HL-60/S4 (cell line): ENCODE data around the gene P4HA2.
"Not testable (repeated sequence)": the region's sequence is repeated elsewhere in the genome, so short reads cannot be mapped to it uniquely, and the experiment has no call there.

Experiments used
- in situ Hi-C: fragments of 300-500 bp; cut with MboI; formaldehyde crosslinking; loops from 2 replicates; pipeline ENCODE4 v1.14.3; 2022; ENCODE audit warnings: low sequenced_read_pairs

P4HA2 gene

GRCh38 chr5:132161574-132162326, 65.9 kb downstream of the P4HA2 start:
- in situ Hi-C loops: not testable (repeated sequence)

GRCh38 chr5:132156413-132156812, 71.2 kb downstream of the P4HA2 start:
- in situ Hi-C loops: no loop called here

- in situ Hi-C loops: no loop called here
Observed at GRCh38 chr5:132150565-132150964, 77.1 kb downstream of the P4HA2 start.

- in situ Hi-C loops: no loop called here
Observed at GRCh38 chr5:132147663-132148062, 80.0 kb downstream of the P4HA2 start.

GRCh38 chr5:132145326-132145725, 82.3 kb downstream of the P4HA2 start:
- in situ Hi-C loops: not testable (repeated sequence)

GRCh38 chr5:132143148-132143547, 84.5 kb downstream of the P4HA2 start:
- in situ Hi-C loops: no loop called here

GRCh38 chr5:132142459-132142858, 85.2 kb downstream of the P4HA2 start:
- in situ Hi-C loops: no loop called here
